22Rv1 (cell line): ENCODE results near the gene BEND7.
"Not testable (repeated sequence)": the region's sequence is repeated elsewhere in the genome, so short reads cannot be mapped to it uniquely, and the experiment has no call there.

Experiments used
- H3K27ac ChIP-seq: fragments of 450-650 bp; 2 replicates; pipeline ENCODE4 v1.5.1; 2017
- CTCF ChIP-seq: fragments of 450-650 bp; IDR thresholded peaks from 2 replicates; pipeline ENCODE4 v1.5.1; 2017; ENCODE audit warnings: mild to moderate bottlenecking
- ZFX ChIP-seq: fragments of 450-650 bp; IDR thresholded peaks from 2 replicates; pipeline ENCODE4 v1.6.1; 2017; ENCODE audit warnings: antibody characterized with exemption, borderline replicate concordance

The BEND7 gene

GRCh38 chr10:13560597-13560996 is 31.8 kb upstream of the BEND7 start:
- TF ChIP-seq ZFX (no peak), CTCF (no peak)
- H3K27ac ChIP-seq = no peak overlapping the region

- TF ChIP-seq CTCF (no peak), ZFX (no peak)
- no peak overlapping the region for H3K27ac ChIP-seq
Measured at GRCh38 chr10:13559124-13559700, 30.4 kb upstream of the BEND7 start.

GRCh38 chr10:13555884-13556510 is 27.2 kb upstream of the BEND7 start:
- H3K27ac ChIP-seq = no peak overlapping the region
- TF ChIP-seq CTCF (no peak), ZFX (no peak)

GRCh38 chr10:13550802-13551201 is 22.0 kb upstream of the BEND7 start:
- no peak overlapping the region for H3K27ac ChIP-seq
- no peak for TF ChIP-seq ZFX
- TF ChIP-seq CTCF = no peak

GRCh38 chr10:13542533-13542932 is 13.7 kb upstream of the BEND7 start:
- TF ChIP-seq CTCF (no peak), ZFX (no peak)
- H3K27ac ChIP-seq = no peak overlapping the region

GRCh38 chr10:13537985-13538384 is 9.2 kb upstream of the BEND7 start:
- H3K27ac ChIP-seq = not testable (repeated sequence)

- H3K27ac ChIP-seq = no peak overlapping the region
- TF ChIP-seq ZFX = no peak
- peak; percentile 66 for TF ChIP-seq CTCF
Measured at GRCh38 chr10:13536674-13537366, 8.0 kb upstream of the BEND7 start.

- H3K27ac ChIP-seq = no peak overlapping the region
- TF ChIP-seq CTCF (no peak), ZFX (no peak)
Measured at GRCh38 chr10:13535346-13535745, 6.5 kb upstream of the BEND7 start.
